HG03378 (cell line): ENCODE data around the gene ISG15.
"Not testable (repeated sequence)": the region's sequence is repeated elsewhere in the genome, so short reads cannot be mapped to it uniquely, and the experiment has no call there.

Experiments used
- ATAC-seq: cut with Tn5 transposase; IDR thresholded peaks from one replicate; pipeline ENCODE4 v1.9.1; 2021; ENCODE audit warnings: mild to moderate bottlenecking, moderate library complexity; ENCODE audit not compliant: unreplicated experiment

The ISG15 gene

GRCh38 chr1:1025730-1026129 lies 12.4 kb downstream of the ISG15 start:
- ATAC-seq = no peak

GRCh38 chr1:1026599-1027413 lies 13.5 kb downstream of the ISG15 start:
- ATAC-seq = no peak

GRCh38 chr1:1027791-1028190 lies 14.5 kb downstream of the ISG15 start:
- ATAC-seq = no peak

GRCh38 chr1:1030867-1031658 lies 17.8 kb downstream of the ISG15 start:
- ATAC-seq = not testable (repeated sequence)

- no peak for ATAC-seq
Measured at GRCh38 chr1:1031659-1032235, 18.4 kb downstream of the ISG15 start.

GRCh38 chr1:1032424-1032823 lies 19.1 kb downstream of the ISG15 start:
- no peak for ATAC-seq

- peak; percentile 71 for ATAC-seq
Measured at GRCh38 chr1:1033009-1033587, 19.8 kb downstream of the ISG15 start.

GRCh38 chr1:1033731-1034438 lies 20.6 kb downstream of the ISG15 start:
- ATAC-seq = no peak

GRCh38 chr1:1034439-1034781 lies 21.1 kb downstream of the ISG15 start:
- ATAC-seq = no peak

GRCh38 chr1:1035291-1035943 lies 22.1 kb downstream of the ISG15 start:
- ATAC-seq = no peak

GRCh38 chr1:1037366-1038327 lies 24.4 kb downstream of the ISG15 start:
- ATAC-seq = no peak

- ATAC-seq = no peak
Measured at GRCh38 chr1:1038694-1039093, 25.4 kb downstream of the ISG15 start.

GRCh38 chr1:1039145-1039910 lies 26.0 kb downstream of the ISG15 start:
- no peak for ATAC-seq

GRCh38 chr1:1040004-1040991 lies 27.0 kb downstream of the ISG15 start:
- no peak for ATAC-seq

- ATAC-seq = no peak
Measured at GRCh38 chr1:1041092-1041523, 27.8 kb downstream of the ISG15 start.

- no peak for ATAC-seq
Measured at GRCh38 chr1:1041873-1042272, 28.6 kb downstream of the ISG15 start.

- ATAC-seq = no peak
Measured at GRCh38 chr1:1042835-1043234, 29.5 kb downstream of the ISG15 start.
